SW 1271 (cell line): Measurements from ENCODE around the gene LRRC45.
"Not testable (repeated sequence)": the region's sequence is repeated elsewhere in the genome, so short reads cannot be mapped to it uniquely, and the experiment has no call there.

Experiments
- DNase-seq, 2 experiments: peaks; one replicate each; lab custom pipeline; 2025; lab: John Stamatoyannopoulos, UW

LRRC45 gene

DNA sequence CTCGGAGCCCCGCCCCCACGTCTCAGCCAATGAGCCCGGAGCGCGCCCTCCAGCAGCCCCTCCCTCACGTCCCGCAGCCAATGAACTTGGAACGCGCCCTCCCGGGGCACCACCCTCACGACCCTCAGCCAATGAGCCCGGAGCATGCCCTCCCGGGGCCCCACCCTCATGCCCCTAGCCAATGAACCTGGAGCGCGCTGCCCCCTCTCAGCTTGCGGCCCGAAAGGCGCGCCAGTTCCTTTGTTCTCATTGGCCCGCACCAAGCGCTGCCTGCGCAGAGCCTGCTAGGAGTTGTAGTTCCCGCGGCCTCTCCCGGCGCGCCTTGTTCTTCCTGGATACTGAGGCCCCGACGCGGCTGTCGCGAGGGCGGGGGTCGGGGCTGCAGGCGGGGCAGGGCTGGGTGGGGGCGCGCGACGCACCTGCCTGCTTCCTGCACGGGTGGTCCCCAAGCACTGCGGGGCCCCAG is at the start of gene LRRC45:
LRRC45 (plus strand) TSS at position 325 of the 466 bp plus-strand sequence. CDS start 339 bp downstream, outside the sequence.
- peak; percentile 96 to 98 for DNase-seq

GRCh38 chr17:81973432-81973831 is 49.7 kb upstream of the LRRC45 start:
- no peak for DNase-seq

DNA sequence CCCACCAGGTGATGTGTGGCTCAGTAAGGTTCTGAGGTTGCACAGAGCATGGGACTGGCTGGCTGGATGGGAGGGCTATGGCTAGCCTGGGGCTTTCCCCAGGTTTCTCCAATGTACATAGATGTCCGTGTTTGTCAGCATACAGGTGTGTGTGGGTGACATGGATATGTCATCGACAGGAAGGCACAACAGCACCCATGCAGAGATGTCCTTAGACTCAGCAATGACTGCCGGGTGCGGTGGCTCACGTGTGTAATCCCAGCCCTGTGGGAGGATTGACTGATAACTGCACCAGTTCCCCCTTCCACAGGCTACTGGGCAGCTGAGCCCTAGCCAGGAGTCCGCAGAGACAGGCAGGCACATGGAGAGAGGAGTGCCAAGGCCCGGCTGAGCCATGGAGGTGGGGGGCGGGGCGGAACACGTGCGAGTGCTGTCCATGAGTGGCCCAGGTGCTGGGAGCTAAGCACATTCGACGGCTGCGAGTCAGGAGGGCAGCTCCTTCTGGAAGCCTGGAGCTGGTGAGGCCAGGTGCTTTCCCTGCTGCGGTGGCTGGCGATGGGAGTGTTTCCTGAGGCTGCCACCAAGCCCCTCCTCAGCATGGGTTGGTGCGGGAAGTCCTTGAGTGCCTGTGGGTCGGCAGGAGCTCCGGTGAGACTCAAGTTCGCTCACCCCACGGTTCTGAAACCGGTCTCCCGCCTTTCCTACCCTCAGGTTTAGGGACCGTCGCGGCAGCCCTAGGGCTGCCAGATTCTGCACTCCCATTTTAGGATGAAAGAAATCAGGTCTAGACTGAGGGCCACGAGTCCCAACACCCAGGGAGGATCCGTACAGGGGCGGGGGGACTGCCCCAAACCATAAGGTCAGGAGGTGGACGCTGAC is 46.5 kb upstream of the LRRC45 start:
- DNase-seq, result no peak

DNA sequence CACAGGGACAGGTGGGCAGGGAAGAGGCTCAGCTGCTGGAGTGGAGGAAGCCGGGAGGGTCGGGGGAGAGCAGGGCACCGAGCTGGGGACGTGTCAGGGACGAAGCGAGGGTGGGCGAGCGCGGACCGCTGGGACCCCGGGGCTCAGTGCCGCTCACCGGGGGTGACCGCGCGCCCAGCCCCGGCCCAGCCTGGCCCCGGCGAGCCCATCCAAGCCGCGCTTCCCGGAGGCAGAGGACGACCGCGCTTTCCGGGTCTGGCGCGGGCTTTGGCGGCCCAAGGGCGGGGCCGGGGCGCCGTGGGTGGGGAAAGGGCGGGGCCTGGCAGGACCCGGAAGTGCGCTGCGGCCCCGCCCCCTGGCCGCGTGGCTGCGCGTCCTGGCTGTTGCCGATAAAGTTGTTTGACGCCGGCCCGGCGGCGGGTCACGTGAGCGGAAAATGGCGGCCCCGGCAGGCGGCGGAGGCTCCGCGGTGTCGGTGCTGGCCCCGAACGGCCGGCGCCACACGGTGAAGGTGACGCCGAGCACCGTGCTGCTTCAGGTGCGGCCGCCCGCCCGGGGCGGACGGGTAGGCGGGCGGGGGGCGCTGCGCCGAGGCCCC is 45.8 kb upstream of the LRRC45 start, which contains the start of gene ASPSCR1:
ASPSCR1 (plus strand) TSS at position 419 of the 598 bp plus-strand sequence; CDS start at position 437, 18 bp downstream.
- DNase-seq, result peak; percentile 45 to 77

DNA sequence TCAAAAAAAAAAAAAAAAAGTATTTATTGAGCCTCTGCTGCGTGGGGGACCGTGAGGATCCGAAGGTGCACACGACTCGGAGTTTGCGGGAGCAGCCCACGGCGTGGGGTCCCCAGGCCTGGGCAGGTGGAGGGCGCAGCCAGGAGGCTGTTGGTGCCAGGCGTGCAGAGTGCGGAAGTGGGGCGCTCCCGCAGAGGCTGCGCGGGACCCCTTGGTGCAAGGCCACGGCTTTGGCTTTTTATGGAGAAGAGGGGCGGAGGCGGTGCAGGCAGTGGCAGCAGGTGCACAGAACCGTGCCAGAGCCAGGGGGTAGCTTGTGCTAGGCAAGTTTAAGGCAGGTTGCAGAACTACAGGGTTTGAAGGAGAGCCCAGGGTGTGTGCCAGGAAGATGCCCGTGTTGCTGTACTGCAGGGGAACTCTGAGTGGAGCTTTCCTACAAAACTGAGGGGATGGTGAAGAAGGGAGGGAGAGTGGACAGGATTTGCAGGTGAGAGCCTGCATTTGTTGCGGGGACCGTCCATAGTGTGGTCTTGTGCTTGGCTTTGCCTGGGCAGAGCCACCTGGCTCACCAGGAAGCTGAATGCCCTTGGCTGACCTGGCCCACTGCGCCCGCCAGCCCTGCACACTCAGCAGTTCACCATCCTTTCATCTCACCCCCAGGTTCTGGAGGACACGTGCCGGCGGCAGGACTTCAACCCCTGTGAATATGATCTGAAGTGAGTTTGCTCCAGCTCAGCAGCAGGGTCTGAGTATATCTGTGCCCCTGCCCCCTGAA is 44.4 kb upstream of the LRRC45 start:
- DNase-seq, result no peak

DNA sequence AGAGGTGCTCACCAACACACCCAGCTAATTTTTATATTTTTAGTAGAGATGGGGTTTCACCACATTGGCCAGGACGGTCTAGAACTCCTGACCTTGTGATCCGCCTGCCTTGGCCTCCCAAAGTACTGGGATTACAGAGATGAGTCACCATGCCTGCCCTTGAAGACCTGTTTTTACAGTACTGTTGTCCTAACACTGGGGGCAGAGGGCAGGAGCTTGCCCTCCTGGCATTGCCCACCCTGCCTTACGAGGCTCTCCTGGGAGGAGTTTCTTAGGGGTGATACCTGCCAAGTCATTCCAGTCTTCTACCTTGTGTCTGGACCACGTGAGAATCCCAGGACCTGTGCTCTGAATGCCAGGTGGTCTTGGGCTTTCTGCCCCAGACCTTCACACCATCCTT is 43.0 kb upstream of the LRRC45 start:
- DNase-seq, result no peak

DNA sequence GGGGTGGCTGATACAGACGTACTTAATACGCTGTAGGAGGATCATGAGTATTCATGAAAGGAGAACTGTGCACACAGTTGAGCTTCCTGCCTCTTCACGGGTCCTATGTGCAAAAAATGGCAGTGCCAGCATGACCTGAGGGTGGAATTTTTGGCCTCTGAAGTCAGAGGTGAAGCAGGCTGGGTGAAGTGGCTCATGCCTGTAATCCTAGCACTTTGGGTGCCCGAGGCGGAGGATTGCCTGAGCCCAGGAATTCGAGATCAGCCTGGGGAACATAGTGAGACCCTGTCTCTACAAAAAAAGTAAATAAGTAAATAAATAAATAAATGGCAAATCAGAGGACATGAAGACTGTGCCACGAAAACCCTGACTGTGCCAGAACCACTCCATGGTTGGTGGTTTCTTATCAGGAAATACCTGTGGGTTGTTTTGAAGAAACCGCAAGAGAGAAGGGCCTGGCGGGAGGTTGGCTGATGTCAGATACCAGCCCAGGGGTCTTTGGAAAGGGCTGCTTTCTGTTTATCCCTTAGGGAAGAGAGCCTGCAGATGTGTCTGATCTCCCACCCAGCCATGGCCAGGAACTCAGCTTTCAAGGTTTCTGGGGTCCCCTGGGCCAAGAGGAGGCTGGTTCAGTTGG is 42.3 kb upstream of the LRRC45 start:
- DNase-seq, result no peak

- DNase-seq, result not testable (repeated sequence)
Measured at GRCh38 chr17:81981511-81981910, 41.6 kb upstream of the LRRC45 start.

GRCh38 chr17:81983011-81983638 is 40.0 kb upstream of the LRRC45 start:
- DNase-seq, result no peak

GRCh38 chr17:81983639-81984373 is 39.3 kb upstream of the LRRC45 start:
- DNase-seq, result no peak

DNA sequence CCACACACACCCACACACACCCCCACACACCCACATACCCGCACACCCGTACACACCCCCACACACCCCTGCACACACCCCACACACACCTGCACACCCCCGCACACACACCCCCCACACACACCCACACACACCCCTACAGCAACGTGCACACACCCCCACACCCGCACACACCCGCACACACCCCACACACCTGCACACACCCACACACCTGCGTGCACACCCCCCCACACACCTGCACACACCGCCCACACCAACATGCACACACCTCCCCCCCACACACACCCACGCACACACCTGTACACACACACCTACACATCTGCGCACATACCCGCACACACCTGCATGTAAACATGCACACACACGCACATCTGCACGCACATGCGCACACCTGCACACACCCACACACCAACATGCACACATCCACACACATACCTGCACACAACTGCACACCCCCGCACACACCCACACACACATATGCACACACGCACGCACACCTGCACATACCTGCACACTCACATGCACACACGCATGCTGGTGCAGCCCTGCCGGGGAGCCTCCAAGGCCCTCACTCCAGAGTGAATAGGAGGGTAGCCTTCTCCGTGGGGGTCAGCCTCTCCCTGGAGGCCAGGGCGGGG is 38.2 kb upstream of the LRRC45 start:
- DNase-seq, result no peak

GRCh38 chr17:81986606-81987005 is 36.5 kb upstream of the LRRC45 start:
- no peak for DNase-seq

GRCh38 chr17:81987161-81987770 is 35.8 kb upstream of the LRRC45 start:
- DNase-seq, result no peak

DNA sequence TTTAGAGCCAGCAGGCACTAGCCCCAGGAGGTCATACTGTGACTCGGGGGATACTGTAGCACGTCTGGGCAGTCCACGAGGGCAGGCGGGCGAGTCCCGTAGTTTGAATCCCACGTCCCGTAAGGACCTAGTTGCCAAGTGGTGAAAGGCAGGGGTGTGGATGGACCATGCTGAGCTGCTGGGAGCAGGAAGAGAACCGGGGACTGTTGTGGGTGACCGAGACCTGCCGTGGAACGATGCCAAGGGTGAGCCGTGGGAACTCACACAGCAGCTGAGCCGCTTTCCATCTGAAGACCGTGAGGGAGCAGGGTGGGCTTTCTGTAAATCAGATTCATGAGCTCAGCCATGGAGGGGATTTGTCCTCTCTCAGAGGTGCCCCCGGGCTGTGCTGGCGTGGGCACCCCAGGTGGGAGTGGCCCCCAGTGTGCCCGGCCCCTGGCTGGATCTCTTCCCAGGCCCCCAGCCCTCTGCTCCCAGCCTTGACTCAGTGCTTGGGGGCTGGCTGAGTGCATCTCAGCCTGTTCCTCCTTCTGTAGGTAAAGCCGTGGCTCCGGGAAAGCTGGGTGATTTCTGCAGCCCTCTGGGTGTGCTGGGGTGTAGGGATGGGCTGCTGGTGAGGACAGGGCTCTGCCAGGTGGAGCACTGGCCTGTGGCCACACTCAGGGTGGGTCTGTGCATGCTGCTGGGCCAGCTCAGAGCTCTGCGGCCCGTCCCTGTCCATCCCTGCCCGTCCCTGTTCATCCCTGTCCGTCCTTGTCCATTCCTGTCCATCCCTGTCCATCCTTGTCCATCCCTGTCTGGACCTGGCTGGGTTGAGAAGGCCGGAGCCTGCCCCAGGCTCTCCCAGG is 32.0 kb upstream of the LRRC45 start:
- no peak for DNase-seq

- DNase-seq, result no peak
Measured at GRCh38 chr17:81991684-81992305, 31.3 kb upstream of the LRRC45 start.

DNA sequence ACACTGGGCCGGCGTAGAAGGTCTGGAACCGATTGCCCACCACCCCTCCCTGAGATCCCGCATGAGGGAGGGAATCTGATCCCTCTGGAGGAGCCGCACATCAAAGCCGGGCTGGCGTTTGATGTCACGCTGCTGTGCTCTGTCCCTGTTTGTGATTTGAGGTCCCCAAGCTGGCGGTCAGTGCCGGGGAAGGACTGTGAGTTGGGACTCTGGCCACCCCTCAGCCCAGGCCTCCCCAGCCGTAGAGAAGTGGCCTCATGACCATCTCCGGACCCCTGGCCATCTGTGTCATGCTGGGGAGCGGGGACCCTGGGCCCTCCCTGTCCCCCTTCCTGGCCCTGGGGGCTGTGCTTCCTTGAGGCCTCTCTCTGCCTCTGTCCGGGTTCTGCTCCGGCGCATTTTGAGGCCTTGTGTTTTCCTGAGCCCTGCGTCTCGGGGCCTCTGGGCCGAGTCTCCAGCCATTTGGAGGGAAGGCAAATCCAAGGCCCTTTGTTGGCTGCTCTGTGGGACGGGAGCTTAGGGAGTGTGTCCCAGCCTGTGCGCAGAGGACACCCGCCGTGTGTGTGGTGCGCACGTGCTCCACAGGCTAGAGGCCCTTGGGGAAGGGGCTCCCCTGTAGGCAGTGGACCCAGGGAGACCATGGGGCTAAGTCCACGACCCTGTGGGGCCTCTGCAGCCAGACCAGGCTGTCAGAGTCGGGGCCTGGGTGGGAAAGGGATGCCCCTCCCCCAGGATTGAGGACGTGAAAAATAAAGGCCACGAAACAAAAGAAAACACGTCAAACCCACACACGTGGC is 30.6 kb upstream of the LRRC45 start:
- DNase-seq, result no peak
